GM18498 (cell line): ENCODE measurements around the gene ZSCAN21.

Experiments
- ATAC-seq: cut with Tn5 transposase; IDR thresholded peaks from one replicate; pipeline ENCODE4 v1.9.1; 2021; ENCODE audit warnings: mild to moderate bottlenecking, moderate library complexity; ENCODE audit not compliant: unreplicated experiment

ZSCAN21 gene

DNA sequence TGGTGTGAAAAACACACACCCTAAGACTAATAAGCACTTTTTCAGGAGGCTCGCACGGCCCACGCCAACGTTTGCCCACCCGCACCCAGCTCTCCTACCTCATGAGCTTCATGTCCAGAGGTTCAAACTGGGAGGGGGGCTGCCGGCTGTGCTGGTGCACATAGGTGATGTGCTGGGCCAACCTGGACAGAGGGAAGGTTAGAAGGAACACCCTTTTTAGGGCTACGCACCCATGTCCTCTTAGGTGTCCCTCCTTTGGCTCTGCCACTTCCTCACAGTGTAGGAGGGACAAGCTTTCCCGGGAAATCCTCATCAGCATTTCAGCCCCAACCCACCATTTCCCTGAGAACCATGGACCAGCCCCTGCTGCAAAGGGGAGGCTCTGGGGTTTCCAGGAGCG lies 45.7 kb downstream of the ZSCAN21 start:
- ATAC-seq: no peak

GRCh38 chr7:100095704-100096103 lies 46.1 kb downstream of the ZSCAN21 start:
- no peak for ATAC-seq

GRCh38 chr7:100098913-100099312 lies 49.3 kb downstream of the ZSCAN21 start:
- ATAC-seq: no peak

- no peak for ATAC-seq
These were observed 49.9 kb downstream of the ZSCAN21 start for GRCh38 chr7:100099452-100099851.

DNA sequence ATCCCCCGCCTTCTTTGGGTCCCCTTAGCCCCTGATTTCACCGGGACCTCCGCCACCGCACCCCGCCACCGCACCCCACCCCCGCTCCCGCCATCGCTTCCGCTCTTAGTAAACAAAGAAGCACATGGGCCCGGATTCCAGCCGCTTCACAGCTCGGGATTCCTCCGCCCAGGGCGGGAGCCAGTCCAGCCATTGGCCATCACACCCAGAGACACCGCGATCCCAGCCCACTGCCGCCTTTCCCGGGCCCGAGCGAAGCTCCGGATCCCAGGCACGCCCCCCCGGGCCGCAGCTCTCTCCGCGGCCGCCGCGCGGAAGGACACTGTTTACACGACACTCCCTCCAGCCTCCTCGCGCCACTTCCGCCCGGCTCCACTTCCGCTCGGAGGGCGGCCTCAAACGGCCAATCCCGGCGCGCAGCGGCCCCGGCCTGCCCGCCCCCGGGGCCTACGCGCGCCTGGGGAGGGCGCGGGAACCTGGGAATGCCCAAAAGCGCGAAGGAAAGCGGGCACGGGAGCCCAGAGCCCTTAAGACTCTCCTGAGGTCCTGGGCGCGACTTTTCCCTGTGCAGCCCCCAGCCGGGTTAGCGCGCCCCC lies 50.9 kb downstream of the ZSCAN21 start:
- ATAC-seq: peak; percentile 69

DNA sequence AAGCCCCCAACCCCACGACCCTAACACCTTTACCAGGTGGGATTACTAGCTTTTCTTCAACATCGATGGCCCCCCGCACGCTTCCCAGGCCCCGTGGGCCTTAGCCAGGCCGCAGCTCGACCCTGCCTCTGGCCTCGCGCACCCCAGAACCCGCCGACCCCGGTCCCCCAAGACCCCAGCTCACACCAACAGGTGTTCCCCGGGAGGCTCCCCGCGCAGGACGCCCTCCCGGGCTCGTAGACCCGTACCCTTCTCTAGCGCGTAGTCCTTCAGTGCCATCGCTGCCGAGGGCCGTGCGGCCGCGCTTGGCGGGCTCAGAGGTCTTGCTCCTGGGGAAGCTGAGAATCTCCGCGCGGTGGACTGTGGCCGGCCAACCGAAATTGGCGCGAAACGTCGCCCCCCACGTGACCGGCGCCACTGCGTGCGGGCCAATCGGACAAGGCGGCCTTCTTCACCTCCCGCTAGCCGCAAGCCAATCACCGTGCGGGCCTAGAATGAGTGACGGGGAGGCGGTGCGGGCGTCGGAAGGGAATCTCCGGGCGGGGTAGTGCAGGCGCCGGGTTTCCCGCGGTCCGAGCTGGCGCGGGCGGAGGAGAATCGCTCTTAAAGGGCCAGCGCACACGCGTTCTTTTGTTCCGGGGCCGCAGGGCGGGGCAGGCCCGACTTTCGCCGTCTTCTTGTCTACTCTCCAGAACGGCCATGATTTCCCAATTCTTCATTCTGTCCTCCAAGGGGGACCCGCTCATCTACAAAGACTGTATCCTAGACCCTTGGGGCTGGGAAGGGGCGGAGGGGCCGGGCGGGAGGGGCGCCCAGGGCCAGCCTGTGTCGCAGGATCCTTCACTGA lies 51.7 kb downstream of the ZSCAN21 start, which contains the start of the genes AP4M1 and MCM7:
TSS of gene AP4M1 (plus strand) at position 628 of the 847 bp plus-strand sequence. CDS start at position 700, 72 bp downstream.
TSS of gene MCM7 (minus strand) at position 382 of the 847 bp plus-strand sequence. CDS start at position 279, 103 bp downstream.
- ATAC-seq: peak; percentile 85

- ATAC-seq: no peak
These were observed 53.6 kb downstream of the ZSCAN21 start for GRCh38 chr7:100102950-100103840.

- ATAC-seq: no peak
These were observed 56.0 kb downstream of the ZSCAN21 start for GRCh38 chr7:100105534-100105933.

DNA sequence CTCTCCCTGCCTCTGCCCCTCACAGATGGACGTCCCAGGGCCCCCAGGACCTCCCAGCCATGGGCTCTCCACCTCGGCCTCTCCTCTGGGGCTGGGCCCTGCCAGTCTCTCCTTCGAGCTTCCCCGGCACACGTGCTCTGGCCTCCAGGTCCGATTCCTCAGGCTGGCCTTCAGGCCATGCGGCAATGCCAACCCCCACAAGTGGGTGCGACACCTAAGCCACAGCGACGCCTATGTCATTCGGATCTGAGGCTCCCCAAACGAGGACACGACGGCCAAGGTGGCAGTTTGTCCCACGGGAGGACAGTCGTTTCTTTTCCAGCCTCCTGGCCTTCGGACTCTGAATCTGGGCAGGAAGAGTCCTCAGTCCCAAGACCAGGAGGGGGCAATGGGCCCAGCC lies 57.1 kb downstream of the ZSCAN21 start:
- ATAC-seq: no peak

DNA sequence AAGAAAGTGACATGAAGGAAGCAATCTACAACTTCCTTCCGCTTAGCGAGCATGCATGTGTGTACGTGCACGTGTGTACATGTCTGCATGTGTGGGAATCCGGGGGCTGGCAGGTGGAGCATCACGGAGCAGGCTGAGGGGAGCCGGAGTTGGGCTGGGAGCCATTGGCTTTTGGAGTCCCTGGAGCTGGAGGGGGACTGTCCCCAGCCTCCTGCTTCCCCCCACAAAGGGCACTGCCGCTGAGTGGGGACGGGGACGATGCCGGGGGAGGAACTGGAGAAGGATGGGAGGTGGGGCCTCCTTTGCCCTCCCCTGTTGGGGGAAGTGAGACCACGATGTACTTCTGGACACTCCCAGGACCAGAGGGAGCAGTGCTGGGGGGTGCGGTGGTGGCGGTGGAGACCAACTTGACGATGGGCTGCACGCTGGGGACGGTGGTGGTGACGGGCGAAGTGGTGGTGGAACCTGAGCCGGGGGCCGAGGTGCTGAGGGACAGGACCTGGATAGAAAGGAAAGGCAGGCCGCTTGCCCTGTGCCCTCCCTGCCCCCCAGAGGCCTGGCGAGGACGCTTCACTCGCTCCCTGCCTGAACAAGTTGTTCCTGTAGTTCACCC lies 57.7 kb downstream of the ZSCAN21 start:
- no peak for ATAC-seq

GRCh38 chr7:100107890-100108289 lies 58.3 kb downstream of the ZSCAN21 start:
- no peak for ATAC-seq

- no peak for ATAC-seq
These were observed 60.1 kb downstream of the ZSCAN21 start for GRCh38 chr7:100109521-100110163.

DNA sequence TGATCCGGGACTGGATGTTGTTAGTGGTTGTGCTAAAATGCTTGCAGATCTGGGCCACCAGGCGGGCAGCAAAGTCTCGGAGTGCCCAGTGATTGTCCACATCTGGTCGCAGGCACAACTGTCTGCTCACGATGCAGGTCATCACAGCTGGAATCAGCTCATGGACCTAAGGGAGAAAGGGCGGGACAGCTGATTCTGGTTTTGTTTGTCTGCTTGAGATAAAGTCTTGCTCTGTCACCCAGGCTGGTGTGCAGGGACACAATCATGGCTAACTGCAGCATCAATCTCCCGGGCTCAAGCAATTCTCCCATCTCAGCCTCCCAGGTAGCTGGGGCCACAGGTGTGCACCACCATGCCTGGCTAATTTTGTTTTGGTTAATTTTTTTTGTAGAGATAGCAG lies 61.6 kb downstream of the ZSCAN21 start:
- no peak for ATAC-seq

DNA sequence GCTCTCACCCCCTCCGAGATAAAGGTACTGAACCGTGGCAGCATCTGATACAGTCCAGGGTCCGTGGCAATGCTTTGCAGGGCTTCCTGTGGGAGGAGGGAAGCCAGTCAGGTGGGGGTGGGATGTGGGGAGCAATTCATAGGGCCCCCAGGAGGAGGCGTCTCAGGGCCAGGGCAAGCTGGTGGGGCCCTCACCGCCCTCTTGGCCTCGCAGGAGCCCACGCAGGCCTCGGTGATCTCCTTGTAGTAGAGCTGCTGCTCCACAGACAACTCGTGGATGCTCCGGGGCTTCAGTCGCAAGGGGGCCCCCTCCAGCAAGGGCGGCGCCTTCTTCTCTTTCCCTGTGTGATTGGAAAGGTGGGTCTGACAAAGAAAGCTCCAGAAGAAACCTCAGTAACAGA lies 62.3 kb downstream of the ZSCAN21 start:
- ATAC-seq: no peak
